Karpas-422 (cell line): ENCODE measurements around the gene SLC38A11. TPM values are rescaled to one million over a fixed set of nuclear protein-coding genes. Genes with fewer than 3 reads are reported as not detected.

Experiments
- DNase-seq: peaks from one replicate; pipeline ENCODE4 v3.0.0-alpha.2; 2015
- H2AFZ ChIP-seq: fragments of 200-600 bp; sonication (generic); 2 replicates; pipeline ENCODE4 v1.6.1; 2014; ENCODE audit warnings: antibody characterized with exemption, low read length, mixed read lengths
- H3K27ac ChIP-seq: fragments of 200-600 bp; sonication (generic); 2 replicates; pipeline ENCODE4 v1.5.1; 2014; ENCODE audit warnings: mild to moderate bottlenecking, low read length, moderate library complexity
- H3K27me3 ChIP-seq: fragments of 200-600 bp; sonication (generic); 2 replicates; pipeline ENCODE4 v1.6.1; 2014; ENCODE audit warnings: low read length, mixed read lengths
- H3K36me3 ChIP-seq: fragments of 200-600 bp; sonication (generic); 2 replicates; pipeline ENCODE4 v1.6.1; 2014; ENCODE audit warnings: low read length, mixed read lengths; ENCODE audit not compliant: insufficient read depth
- H3K4me1 ChIP-seq: fragments of 200-600 bp; sonication (generic); 2 replicates; pipeline ENCODE4 v1.6.1; 2014; ENCODE audit warnings: mild to moderate bottlenecking, low read length, mixed read lengths
- H3K4me2 ChIP-seq: fragments of 200-600 bp; sonication (generic); 2 replicates; pipeline ENCODE4 v1.6.1; 2014; ENCODE audit warnings: low read length, low read depth, mild to moderate bottlenecking; ENCODE audit not compliant: poor library complexity, severe bottlenecking
- H3K4me3 ChIP-seq: fragments of 200-600 bp; sonication (generic); 2 replicates; pipeline ENCODE4 v1.5.1; 2014; ENCODE audit warnings: mild to moderate bottlenecking, antibody characterized with exemption, low read length, mixed read lengths
- H3K79me2 ChIP-seq: fragments of 200-600 bp; sonication (generic); 2 replicates; pipeline ENCODE4 v1.6.1; 2014; ENCODE audit warnings: mild to moderate bottlenecking, low read length, mixed read lengths
- H3K9ac ChIP-seq: fragments of 200-600 bp; sonication (generic); 2 replicates; pipeline ENCODE4 v1.6.0; 2014; ENCODE audit warnings: low read length
- H3K9me2 ChIP-seq: fragments of 200-600 bp; sonication (generic), shearing (Covaris generic); replicated peaks from 2 replicates; pipeline ENCODE4 v1.6.0; 2014; ENCODE audit warnings: mild to moderate bottlenecking, low read length, moderate library complexity; ENCODE audit not compliant: insufficient read depth
- H3K9me3 ChIP-seq: fragments of 300-700, 200-600 bp; sonication (generic); 2 replicates; pipeline ENCODE4 v1.6.1; 2014; ENCODE audit warnings: low read length, mixed read lengths
- H4K20me1 ChIP-seq: fragments of 200-600 bp; sonication (generic); 2 replicates; pipeline ENCODE4 v1.6.1; 2014; ENCODE audit warnings: mild to moderate bottlenecking, antibody characterized with exemption, low read length, low read depth; ENCODE audit not compliant: insufficient read depth
- total RNA-seq: library from RNA; depleted of rRNA; stranded (reverse); fragments of >200 nt; shearing (Covaris generic); gene quantifications from 2 replicates; pipeline ENCODE4 v1.2.3, GENCODE V29; 2014; ENCODE audit warnings: low replicate concordance

Gene SLC38A11
- total RNA-seq, 1 experiment from 2014 or later = not detected

- Histone ChIP-seq H4K20me1 (no peaks in the 10 kb centered on the region), H3K9ac (no peak overlapping the region), H3K4me1 (no peaks in the 10 kb centered on the region), H3K36me3 (no peaks in the 10 kb centered on the region), H2AFZ (no peak overlapping the region), H3K9me3 (no peaks in the 10 kb centered on the region), H3K9me2 (no peaks in the 10 kb centered on the region), H3K4me3 (no peak overlapping the region), H3K27ac (no peak overlapping the region), H3K79me2 (no peaks in the 10 kb centered on the region), H3K27me3 (no peaks in the 10 kb centered on the region), H3K4me2 (no peak overlapping the region)
- DNase-seq = no peak
These were observed 78.2 kb downstream of the SLC38A11 start for GRCh38 chr2:164877169-164877568.

- Histone ChIP-seq H4K20me1 (no peaks in the 10 kb centered on the region), H3K27me3 (no peaks in the 10 kb centered on the region), H3K4me3 (no peak overlapping the region), H3K9me2 (no peaks in the 10 kb centered on the region), H3K9me3 (no peaks in the 10 kb centered on the region), H3K4me1 (no peaks in the 10 kb centered on the region), H2AFZ (no peak overlapping the region), H3K36me3 (no peaks in the 10 kb centered on the region), H3K4me2 (no peak overlapping the region), H3K9ac (no peak overlapping the region), H3K27ac (no peak overlapping the region), H3K79me2 (no peaks in the 10 kb centered on the region)
- no peak for DNase-seq
These were observed 79.8 kb downstream of the SLC38A11 start for GRCh38 chr2:164875334-164876205.

- Histone ChIP-seq H3K4me1 (no peaks in the 10 kb centered on the region), H3K27me3 (no peaks in the 10 kb centered on the region), H4K20me1 (no peaks in the 10 kb centered on the region), H3K9ac (no peak overlapping the region), H2AFZ (no peak overlapping the region), H3K9me3 (no peaks in the 10 kb centered on the region), H3K36me3 (no peaks in the 10 kb centered on the region), H3K9me2 (no peaks in the 10 kb centered on the region), H3K27ac (no peak overlapping the region), H3K4me2 (no peak overlapping the region), H3K4me3 (no peak overlapping the region), H3K79me2 (no peaks in the 10 kb centered on the region)
- DNase-seq = no peak
These were observed 82.0 kb downstream of the SLC38A11 start for GRCh38 chr2:164873210-164873908.

- Histone ChIP-seq H3K4me2 (no peak overlapping the region), H3K36me3 (no peaks in the 10 kb centered on the region), H3K79me2 (no peaks in the 10 kb centered on the region), H3K27me3 (no peaks in the 10 kb centered on the region), H3K9me3 (no peaks in the 10 kb centered on the region), H3K9ac (no peak overlapping the region), H2AFZ (no peak overlapping the region), H3K4me1 (no peaks in the 10 kb centered on the region), H3K27ac (no peak overlapping the region), H3K4me3 (no peak overlapping the region), H4K20me1 (no peaks in the 10 kb centered on the region), H3K9me2 (no peaks in the 10 kb centered on the region)
- DNase-seq = no peak
These were observed 83.9 kb downstream of the SLC38A11 start for GRCh38 chr2:164871404-164871803.

GRCh38 chr2:164869420-164869772 is 85.9 kb downstream of the SLC38A11 start:
- Histone ChIP-seq H3K79me2 (no peaks in the 10 kb centered on the region), H3K9me3 (no peaks in the 10 kb centered on the region), H3K9me2 (no peaks in the 10 kb centered on the region), H3K9ac (no peak overlapping the region), H3K4me2 (no peak overlapping the region), H3K36me3 (no peaks in the 10 kb centered on the region), H3K4me1 (no peaks in the 10 kb centered on the region), H3K27me3 (no peaks in the 10 kb centered on the region), H4K20me1 (no peaks in the 10 kb centered on the region), H2AFZ (no peak overlapping the region), H3K4me3 (no peak overlapping the region), H3K27ac (no peak overlapping the region)
- DNase-seq = no peak

GRCh38 chr2:164868563-164869419 is 86.5 kb downstream of the SLC38A11 start:
- no peaks in the 10 kb centered on the region for H3K9me2 ChIP-seq
- H4K20me1 ChIP-seq = no peaks in the 10 kb centered on the region
- no peak overlapping the region for H2AFZ ChIP-seq
- no peak for DNase-seq
- H3K79me2 ChIP-seq = no peaks in the 10 kb centered on the region
- H3K27ac ChIP-seq = no peak overlapping the region
- H3K27me3 ChIP-seq = no peaks in the 10 kb centered on the region
- no peak overlapping the region for H3K4me2 ChIP-seq
- H3K36me3 ChIP-seq = no peaks in the 10 kb centered on the region
- no peak overlapping the region for H3K9ac ChIP-seq
- H3K9me3 ChIP-seq = no peaks in the 10 kb centered on the region
- no peaks in the 10 kb centered on the region for H3K4me1 ChIP-seq
- no peak overlapping the region for H3K4me3 ChIP-seq

- H3K79me2 ChIP-seq = no peaks in the 10 kb centered on the region
- H2AFZ ChIP-seq = no peak overlapping the region
- no peaks in the 10 kb centered on the region for H4K20me1 ChIP-seq
- no peak overlapping the region for H3K27ac ChIP-seq
- DNase-seq = no peak
- H3K27me3 ChIP-seq = no peaks in the 10 kb centered on the region
- H3K4me2 ChIP-seq = no peak overlapping the region
- H3K9me3 ChIP-seq = no peaks in the 10 kb centered on the region
- no peaks in the 10 kb centered on the region for H3K9me2 ChIP-seq
- H3K4me3 ChIP-seq = no peak overlapping the region
- no peaks in the 10 kb centered on the region for H3K36me3 ChIP-seq
- H3K4me1 ChIP-seq = no peaks in the 10 kb centered on the region
- no peak overlapping the region for H3K9ac ChIP-seq
These were observed 87.4 kb downstream of the SLC38A11 start for GRCh38 chr2:164867779-164868397.
